NCI-H1105 treated with DMSO at 0.1 percent for 48 hours (cell line): ENCODE data around the gene MCRIP1.
A peak's percentile ranks its signal among the peaks of the same experiment; 100 is the strongest.

Experiments
- DNase-seq: peaks from one replicate; lab custom pipeline; 2025; lab: John Stamatoyannopoulos, UW

Gene MCRIP1

DNA sequence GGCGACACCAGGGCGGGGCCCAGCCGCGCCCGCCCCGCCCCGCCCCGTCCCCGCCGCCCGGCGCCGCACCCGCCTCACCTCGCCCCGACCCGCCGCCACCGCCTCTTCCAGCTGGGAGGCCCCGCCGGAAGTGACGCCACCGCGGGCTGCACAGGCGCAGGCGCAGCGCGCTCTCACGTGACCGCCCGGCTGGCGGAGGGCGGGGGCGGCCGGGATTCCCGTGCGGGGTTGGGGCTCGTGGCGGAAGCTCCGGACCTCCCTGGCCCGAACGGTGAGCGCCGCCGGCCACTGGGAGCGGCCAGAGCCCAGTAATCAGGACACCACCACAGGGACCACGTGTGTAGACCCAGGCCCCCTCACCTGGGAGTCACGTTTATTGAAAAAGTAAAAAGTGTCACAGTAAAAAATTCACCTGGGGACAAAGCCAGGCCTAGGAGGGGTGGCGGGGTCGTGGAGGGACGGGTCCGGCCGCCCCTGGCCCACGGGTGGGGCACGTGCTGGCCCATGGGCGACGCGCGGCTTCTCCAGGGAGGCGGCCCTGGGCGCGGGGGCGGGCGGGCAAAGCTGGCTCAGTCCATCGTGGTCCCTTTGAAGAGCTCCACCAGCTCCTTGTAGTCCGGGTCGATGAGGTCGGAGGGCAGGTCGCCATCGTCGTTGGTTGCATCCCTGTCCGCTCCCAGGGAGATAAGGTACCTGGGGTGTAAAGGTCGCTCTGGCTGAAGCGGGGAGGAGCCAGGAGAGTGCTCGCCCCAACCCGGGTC, at the start of gene MCRIP1:
Gene MCRIP1 (minus strand): TSS at position 132 of the 761 bp plus-strand sequence. CDS start 8,785 bp downstream, outside the sequence.
- DNase-seq: peak; percentile 79

- DNase-seq: no peak
These were observed 46.0 kb upstream of the MCRIP1 start for GRCh38 chr17:81879121-81879520.

DNA sequence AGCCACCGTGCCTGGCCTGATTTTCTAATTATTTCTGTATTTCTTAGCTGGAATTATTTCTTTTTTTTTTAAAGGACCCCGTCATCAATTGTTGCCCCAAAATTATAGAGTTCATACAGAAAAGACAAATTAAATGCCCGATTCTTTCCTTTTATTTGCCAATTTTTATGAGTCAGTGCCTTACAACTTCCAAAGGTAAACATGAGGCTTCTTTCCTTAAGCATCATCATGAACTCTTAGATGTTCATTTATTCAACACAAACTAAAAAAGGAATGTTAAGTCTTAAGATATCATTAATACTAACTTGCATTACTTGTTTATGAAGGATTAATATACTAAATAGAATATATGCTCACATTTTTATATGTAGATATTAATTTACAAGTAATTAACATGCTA, 45.2 kb upstream of the MCRIP1 start:
- DNase-seq: no peak

GRCh38 chr17:81877569-81877968, 44.5 kb upstream of the MCRIP1 start:
- DNase-seq: no peak

DNA sequence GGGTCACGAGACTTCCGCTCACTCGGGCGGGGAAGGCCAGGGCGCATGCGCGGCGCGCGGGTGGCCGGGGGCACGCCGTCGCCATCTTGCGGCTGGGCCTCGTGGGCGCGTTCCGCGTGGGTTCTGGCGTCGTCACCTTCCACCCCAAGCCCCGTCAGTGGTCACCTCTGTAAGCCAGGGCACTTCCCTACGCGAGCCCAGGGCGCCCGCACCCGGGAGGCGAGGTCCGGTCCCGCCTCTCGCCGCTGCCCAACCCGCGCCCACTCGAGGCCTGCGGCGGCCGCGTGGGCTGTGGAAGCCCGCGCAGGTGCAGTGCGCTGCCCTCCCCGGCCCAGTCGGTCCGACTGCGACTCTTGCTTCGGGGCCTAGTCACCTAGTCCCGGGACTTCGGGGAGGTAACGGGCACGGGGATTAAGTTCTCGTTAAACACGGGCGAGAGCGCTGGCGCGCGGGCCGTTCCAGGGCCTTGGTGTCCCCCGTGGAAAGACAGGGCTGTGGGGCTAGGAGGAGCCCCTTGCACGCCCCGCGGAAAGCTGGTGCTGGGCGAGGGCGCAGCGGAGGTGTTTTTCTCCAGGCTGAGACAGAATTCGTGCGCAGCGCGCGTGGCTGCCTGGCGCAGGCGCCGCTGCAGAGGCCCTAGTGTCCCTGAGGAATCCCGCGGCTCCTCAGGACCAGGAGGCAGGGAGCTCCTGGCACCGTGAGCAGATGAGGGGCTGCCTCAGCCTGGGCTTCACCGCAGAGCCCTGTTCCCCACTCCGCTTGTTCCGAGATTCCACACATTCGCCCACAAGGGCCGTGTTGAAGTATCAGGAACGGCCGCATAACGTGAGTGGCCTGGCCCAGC, 38.5 kb upstream of the MCRIP1 start:
- peak; percentile 65 for DNase-seq

GRCh38 chr17:81870981-81871386, 37.9 kb upstream of the MCRIP1 start, which contains the start of gene ARHGDIA:
Gene ARHGDIA (minus strand): TSS chr17:81871337. CDS start chr17:81869930, 1,407 bp downstream.
- DNase-seq: no peak

DNA sequence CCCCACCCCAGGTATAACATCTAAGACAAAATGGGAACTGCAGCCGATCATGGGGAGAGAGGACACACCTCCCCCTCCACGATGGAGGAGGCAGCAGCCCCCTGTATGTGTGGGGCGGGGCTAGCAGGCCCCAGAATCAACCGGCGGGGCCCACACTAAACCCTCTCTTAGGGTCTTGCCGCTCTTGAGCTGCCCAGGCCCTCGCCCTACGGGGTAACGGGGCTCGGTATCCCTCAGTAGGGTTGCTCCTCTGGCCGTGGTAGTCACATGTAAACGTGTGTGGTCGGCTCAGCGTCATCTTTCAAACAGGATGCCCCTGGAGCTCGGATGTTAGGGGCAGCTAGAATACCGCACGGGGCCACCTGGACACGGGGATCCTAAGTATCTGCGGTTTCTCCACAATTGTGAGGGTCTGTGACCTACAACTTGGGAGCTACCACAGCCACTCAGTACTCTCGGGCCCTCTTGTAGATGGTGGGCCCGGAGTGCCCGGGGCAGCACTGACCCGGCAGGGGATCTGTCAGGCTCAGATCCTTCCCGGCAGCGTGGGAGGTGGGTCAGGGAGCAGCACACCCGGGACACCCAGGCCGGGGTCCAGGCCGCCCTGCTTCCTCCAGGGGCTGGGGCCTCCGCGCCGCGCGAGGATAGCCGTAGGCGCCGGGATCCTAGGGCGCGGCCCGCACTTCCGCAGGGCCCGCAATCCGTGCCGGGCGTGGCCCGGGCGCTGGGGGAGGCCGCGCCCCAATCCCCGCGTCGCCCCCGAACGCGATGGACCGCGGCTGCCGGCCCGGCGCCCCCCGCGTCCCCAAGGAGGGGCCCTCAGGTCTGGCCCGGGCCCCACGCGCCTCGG, 37.3 kb upstream of the MCRIP1 start:
- DNase-seq: no peak

DNA sequence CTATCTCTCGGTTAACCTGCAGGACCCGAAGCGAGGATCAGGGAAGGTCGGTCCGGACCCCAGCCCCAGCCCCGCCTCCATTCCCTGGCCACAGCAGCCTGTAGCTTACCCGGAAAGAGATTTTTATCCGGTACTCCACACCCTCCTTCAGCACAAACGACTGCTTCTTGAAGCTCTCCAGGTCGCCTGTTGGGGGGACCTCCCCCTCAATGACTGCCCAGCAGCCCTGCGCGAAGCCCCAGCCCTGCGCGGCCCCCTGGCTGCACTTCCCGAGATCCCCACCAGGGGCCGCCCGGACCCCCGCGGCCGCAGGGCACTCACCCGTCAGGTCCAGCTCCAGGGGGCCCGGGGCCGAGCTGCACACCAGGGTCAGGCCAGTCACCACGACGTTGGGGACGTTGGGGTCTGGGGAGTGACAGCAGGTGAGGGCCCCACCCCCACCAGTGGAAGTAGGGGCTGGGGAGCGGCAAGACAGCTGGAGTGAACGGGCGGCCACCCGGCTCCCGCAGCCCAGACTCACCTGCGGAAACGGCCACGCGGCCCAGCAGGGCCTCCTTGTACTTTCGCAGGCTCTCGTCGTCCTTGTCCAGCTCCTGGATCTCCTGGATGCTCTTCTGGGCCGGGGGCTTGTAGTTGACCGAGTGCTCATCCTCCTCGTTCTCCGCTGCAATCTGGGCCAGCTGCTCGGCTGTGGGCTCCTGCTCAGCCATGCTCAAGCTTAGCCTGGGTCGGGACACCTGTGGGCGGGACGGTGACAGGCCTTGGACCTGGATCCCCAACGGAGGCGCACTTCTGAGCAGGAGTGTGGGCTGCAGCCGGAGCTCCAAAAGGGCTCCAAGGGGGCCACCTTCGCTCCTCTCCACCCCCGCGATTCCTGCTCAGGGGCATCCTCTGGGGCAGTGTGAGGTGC, 36.4 kb upstream of the MCRIP1 start:
- DNase-seq: no peak

DNA sequence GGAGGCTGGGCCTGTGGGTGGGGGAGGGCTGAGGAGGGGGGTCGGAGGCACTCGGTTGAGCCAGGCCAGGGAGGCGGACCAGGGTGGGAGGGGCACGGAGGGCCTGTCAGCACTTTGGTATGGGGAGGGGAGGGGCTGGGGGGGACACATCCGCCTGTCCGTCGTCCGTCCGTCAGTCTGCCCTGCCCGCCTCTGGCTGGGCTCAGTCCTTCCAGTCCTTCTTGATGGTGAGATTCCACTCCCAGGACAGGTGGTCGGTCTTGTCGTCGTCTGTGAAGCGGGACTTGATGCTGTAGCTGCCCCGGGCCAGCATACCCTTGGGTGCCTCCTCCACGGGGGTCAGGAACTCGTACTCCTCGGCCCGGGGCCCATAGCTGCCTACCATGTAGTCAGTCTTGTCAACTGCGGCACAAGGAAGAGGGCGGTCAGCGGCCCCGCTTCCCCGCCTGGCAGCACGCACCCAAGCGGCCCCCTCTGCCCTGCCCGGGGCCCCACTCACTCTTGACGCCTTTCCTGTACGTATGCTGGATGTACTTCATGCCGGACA, 35.7 kb upstream of the MCRIP1 start:
- DNase-seq: no peak

GRCh38 chr17:81867991-81868673, 35.0 kb upstream of the MCRIP1 start:
- no peak for DNase-seq

DNA sequence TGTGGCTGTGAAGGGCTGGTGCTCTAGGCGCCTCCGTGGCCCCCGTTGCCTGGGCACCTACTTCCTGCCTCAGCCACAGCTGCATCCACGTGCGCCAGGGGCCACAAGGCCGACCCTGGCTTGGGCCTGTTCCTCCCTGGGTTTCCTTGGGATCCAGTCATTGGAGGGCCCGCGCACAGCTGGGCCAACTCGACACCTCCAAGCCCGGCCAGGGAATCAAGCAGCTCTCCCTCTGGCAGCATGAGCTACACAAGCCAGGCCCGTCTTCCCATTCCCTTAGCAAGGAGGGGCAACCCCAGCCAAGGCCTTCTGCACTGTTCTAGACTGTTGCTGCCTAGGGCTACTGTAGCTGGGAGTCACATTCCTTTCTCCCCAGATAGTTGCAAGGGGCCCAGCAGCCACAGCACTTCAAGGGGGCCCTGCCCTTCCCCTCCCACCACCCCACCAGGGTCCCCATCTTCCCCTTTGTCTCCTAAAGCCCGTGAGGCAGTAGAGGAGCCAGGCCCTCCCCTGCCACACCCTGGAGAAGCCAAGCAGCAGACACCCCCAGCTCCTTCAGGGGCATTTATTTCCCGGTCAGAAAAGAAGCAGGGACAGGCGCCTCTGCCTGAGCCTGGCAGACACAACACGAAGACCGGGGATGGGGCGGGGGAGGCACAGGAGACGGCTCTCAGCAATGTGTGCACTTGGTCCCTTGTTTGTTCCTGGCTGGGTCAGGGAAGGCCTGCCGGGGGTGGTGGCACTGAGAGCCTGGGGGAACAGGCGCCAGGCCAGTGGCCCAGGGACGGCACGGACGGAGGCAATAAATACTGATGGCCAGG, 34.3 kb upstream of the MCRIP1 start:
- DNase-seq: no peak

DNA sequence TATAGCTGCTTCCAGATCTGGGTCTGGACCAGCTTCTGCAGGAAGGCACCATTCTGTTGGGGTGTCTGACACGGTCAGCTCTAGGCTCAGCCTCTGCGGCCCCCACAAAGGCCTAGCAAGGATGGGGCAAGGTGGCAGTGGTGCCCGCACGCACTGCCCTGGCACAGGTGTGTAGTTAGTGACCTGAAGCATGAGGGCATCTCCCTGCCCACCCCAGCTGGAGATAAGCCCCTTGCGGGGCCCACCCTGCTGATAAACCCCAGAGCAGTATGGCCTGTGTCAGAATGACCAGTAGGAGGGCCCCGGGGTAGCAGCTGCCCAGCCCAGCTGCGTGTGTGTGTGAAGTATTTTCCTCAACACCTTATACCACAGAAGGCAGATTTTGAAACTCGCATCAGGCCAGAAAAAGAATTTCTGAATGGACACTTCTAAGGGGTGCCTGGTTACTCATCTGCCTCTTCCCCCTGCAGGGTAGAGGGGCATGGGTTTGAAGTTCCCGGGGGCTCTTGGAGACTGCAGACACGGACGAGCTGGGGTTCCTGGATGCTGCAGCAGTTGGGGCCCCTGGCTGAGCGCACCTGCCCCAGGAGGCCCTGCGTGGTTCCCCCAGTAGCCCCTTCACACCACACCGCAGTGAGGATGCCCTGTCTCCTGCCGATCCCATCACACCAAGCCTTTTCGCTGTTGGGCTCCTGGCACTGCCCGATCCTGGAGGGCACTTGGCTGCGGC, 33.5 kb upstream of the MCRIP1 start:
- no peak for DNase-seq

- peak; percentile 69 for DNase-seq
These were observed 32.8 kb upstream of the MCRIP1 start for GRCh38 chr17:81865733-81866439.

GRCh38 chr17:81865358-81865732, 32.3 kb upstream of the MCRIP1 start:
- no peak for DNase-seq

DNA sequence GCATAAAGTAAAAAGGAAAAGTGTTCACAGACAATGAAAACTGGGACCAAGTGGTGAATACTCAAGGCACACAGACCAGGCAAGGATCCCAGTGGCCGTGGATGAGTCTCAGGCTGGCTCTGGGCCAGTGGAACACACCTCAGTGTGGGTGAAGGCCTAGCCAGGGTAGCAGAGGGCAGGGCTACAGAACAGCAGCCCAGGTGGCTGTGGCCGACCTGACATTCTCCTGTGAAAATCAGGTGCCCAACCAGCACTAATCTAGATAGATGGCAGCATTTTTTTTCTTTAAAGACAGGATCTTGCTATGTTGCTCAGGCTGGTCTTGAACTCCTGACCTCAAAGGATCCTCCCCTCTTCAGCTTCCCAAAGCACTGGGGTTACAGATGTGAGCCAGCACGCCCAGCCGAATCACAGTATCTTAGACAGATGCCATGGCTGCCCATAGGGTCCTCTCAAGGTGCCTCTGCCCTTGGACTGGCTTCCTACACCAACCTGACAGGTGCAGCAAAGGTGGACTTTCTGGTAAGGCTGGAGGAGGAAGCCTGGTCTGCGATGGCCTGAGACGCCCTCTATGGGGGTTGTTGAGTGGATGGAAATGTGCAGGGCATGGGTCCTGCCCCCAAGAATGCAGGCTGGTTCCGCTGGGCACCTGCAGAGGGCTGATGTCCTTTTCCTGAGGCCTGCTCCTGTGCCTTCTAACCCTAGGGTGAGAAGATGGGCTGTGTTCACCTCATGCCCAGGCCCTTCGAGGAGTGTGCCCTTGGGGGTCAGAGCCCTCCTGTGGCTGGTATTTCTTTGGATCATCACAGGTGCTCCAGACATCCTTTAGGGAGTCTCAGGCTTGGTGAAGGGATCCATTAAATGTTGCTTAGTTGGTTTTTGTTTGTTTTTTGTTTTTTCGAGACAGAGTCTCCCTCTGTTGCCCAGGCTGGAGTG, 31.0 kb upstream of the MCRIP1 start:
- no peak for DNase-seq

GRCh38 chr17:81863123-81863675, 30.1 kb upstream of the MCRIP1 start:
- no peak for DNase-seq
